ENCODE measurements around the gene SRP19. TPM values are rescaled to one million over a fixed set of nuclear protein-coding genes. Genes with fewer than 3 reads are reported as not detected.

The SRP19 gene
- total RNA-seq, 1 donor from 2014 or later, result 53.3 TPM

DNA sequence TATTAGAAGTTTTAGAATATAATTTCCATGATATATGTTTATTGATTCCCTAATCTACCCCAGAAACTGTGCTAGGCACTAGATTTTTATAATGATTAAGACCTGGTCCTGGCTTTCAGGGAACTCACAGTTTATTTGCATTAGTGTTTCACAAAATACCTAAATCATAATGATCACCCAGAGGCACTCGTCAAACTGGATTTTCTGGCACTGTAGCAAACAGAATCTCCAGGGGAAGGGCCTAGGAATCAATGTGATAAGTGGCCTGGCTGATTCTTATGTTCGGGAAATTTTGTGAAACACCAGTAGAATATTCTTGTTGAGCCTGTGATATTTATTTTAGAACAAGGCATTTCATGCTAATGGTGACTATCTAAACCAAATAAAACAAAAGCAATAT, 37.4 kb upstream of the SRP19 start:
- no peaks in the 10 kb centered on the region for H3K27me3 Mint-ChIP-seq (ENCODE audit: low read depth)
- TF ChIP-seq, protein P1, sequence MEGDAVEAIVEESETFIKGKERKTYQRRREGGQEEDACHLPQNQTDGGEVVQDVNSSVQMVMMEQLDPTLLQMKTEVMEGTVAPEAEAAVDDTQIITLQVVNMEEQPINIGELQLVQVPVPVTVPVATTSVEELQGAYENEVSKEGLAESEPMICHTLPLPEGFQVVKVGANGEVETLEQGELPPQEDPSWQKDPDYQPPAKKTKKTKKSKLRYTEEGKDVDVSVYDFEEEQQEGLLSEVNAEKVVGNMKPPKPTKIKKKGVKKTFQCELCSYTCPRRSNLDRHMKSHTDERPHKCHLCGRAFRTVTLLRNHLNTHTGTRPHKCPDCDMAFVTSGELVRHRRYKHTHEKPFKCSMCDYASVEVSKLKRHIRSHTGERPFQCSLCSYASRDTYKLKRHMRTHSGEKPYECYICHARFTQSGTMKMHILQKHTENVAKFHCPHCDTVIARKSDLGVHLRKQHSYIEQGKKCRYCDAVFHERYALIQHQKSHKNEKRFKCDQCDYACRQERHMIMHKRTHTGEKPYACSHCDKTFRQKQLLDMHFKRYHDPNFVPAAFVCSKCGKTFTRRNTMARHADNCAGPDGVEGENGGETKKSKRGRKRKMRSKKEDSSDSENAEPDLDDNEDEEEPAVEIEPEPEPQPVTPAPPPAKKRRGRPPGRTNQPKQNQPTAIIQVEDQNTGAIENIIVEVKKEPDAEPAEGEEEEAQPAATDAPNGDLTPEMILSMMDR (conservative IDR thresholded peaks at IDR 0.05), result no peak
- H3K4me1 Mint-ChIP-seq, result peaks cover 5% of the 10 kb centered on the region
- no peak overlapping the region for H3K27ac Mint-ChIP-seq (ENCODE audit: unreplicated experiment)
- no peak overlapping the region for H3K4me3 Mint-ChIP-seq
- no peak for DNase-seq (ENCODE audit: low read depth, low spot score)
- no peaks in the 10 kb centered on the region for H3K9me3 Mint-ChIP-seq
- H3K36me3 Mint-ChIP-seq (ENCODE audit: low read depth), result peaks cover 21% of the 10 kb centered on the region

DNA sequence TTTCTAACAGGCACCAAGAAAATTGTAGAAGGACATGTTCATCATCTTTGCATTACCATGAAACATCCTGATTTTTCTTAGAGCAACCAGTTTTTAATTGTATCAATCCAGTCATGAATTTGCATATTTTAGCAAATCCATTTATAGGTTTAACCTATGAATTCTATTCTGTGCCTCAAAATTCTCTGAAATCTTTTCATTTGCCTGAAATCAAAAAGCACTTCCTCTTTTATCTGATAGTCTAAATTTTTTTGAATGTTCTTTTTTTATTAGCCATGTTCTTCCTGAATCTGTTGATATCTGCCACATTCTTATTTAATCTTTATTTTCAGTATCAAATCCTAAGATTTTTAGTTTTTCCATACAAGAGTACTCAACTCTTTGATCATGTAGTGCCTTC, 36.9 kb upstream of the SRP19 start:
- TF ChIP-seq, protein P1 (conservative IDR thresholded peaks at IDR 0.05), result no peak
- H3K4me3 Mint-ChIP-seq, result no peak overlapping the region
- H3K4me1 Mint-ChIP-seq, result peaks cover 5% of the 10 kb centered on the region
- no peaks in the 10 kb centered on the region for H3K27me3 Mint-ChIP-seq (ENCODE audit: low read depth)
- peaks cover 16% of the 10 kb centered on the region for H3K36me3 Mint-ChIP-seq (ENCODE audit: low read depth)
- H3K27ac Mint-ChIP-seq (ENCODE audit: unreplicated experiment), result no peak overlapping the region
- no peak for DNase-seq (ENCODE audit: low read depth, low spot score)
- no peaks in the 10 kb centered on the region for H3K9me3 Mint-ChIP-seq

DNA sequence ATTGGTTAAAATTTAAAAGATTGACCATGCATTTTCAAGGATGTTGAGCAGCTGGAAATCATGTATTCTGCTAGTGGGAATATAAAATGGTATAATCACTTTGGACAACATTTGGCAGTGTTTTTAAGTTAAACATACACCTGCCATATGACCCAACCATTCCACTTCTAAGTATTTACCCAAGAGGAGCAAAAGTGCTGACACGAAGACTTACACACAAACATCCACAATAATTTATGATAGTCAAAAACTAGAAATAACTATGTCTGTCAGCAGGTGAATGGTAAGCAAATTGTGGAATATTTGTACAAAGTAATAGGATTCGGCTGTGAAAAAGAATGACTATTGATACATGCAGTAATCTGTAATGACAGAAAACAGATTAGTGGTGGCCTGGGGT, 30.7 kb upstream of the SRP19 start:
- TF ChIP-seq, protein P1 (conservative IDR thresholded peaks at IDR 0.05), result no peak
- H3K27ac Mint-ChIP-seq (ENCODE audit: unreplicated experiment), result no peak overlapping the region
- H3K36me3 Mint-ChIP-seq (ENCODE audit: low read depth), result peaks cover 12% of the 10 kb centered on the region
- H3K9me3 Mint-ChIP-seq, result no peaks in the 10 kb centered on the region
- H3K4me3 Mint-ChIP-seq, result no peak overlapping the region
- H3K27me3 Mint-ChIP-seq (ENCODE audit: low read depth), result no peaks in the 10 kb centered on the region
- H3K4me1 Mint-ChIP-seq, result peaks cover 5% of the 10 kb centered on the region
- no peak for DNase-seq (ENCODE audit: low read depth, low spot score)

DNA sequence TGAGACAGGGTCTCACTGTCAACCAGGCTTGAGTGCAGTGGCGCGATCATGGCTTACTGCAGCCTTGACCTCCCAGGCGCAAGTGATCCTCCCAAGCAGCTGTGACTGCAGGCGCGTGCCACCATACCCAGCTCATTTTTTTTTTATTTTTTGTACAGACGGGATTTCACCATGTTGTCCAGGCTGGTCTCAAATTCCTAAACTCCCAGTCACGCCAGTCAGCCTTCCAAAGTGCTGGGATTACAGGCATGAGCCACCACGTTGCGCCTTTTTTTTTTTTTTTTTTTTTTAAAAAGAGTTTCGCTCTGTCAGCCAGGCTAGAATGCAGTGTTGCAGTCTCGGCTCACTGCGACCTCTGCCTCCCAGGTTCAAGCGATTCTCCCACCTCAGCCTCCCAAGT, 27.1 kb upstream of the SRP19 start:
- H3K36me3 Mint-ChIP-seq (ENCODE audit: low read depth), result peaks cover 31% of the 10 kb centered on the region
- H3K4me3 Mint-ChIP-seq, result no peak overlapping the region

DNA sequence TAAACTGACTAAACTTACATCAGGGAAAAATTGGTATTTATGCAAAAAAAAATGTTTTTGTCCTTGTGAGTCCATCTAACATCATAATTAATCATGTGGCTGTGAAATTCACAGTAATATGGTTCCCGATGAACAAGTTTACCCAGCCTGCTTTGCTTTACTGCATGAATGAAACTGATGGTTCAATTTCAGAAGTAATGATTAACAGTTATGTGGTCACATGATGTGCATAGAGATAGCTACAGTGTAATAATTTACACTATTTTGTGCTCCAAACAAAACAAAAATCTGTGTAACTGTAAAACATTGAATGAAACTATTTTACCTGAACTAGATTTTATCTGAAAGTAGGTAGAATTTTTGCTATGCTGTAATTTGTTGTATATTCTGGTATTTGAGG, 16.6 kb upstream of the SRP19 start:
- peaks cover 33% of the 10 kb centered on the region for H3K36me3 Mint-ChIP-seq (ENCODE audit: low read depth)
- H3K4me3 Mint-ChIP-seq, result no peak overlapping the region
- no peaks in the 10 kb centered on the region for H3K27me3 Mint-ChIP-seq (ENCODE audit: low read depth)
- DNase-seq (ENCODE audit: low read depth, low spot score), result no peak
- no peak overlapping the region for H3K27ac Mint-ChIP-seq (ENCODE audit: unreplicated experiment)
- TF ChIP-seq, protein P1 (conservative IDR thresholded peaks at IDR 0.05), result no peak
- peaks cover 5% of the 10 kb centered on the region for H3K9me3 Mint-ChIP-seq
- peaks cover 4% of the 10 kb centered on the region for H3K4me1 Mint-ChIP-seq

More for the DNA sequence above, 27.1 kb upstream of the SRP19 start:
- TF ChIP-seq, protein P1 (conservative IDR thresholded peaks at IDR 0.05), result no peak
- Mint-ChIP-seq H3K4me1 (no peaks in the 10 kb centered on the region), H3K27me3 (ENCODE audit: low read depth) (no peaks in the 10 kb centered on the region), H3K9me3 (no peaks in the 10 kb centered on the region), H3K27ac (ENCODE audit: unreplicated experiment) (no peak overlapping the region)
- no peak for DNase-seq (ENCODE audit: low read depth, low spot score)

DNA sequence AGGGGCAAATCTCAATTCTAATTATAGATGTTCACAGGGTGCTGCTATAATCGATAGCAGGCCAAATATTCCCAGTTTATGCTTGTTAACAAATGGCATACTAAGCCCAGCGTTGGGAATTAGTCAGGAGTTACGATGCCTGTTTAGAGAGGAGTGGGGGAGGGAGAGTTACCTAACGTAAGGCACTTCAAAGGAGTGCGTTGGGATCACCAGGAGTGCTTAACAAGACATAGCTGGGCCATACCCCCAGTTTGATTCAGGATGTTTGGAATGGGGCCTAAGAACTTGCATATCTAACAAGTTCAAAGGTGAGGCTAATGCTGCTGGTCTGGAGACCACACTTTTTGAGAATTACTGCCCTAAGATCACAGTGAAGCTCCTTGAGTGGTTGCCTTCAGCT, 14.5 kb upstream of the SRP19 start:
- Mint-ChIP-seq H3K27me3 (ENCODE audit: low read depth) (peaks cover under 1% of the 10 kb centered on the region), H3K9me3 (peaks cover 5% of the 10 kb centered on the region), H3K4me3 (no peak overlapping the region), H3K36me3 (ENCODE audit: low read depth) (peaks cover 13% of the 10 kb centered on the region), H3K4me1 (peaks cover 4% of the 10 kb centered on the region), H3K27ac (ENCODE audit: unreplicated experiment) (no peak overlapping the region)
- TF ChIP-seq, protein P1 (conservative IDR thresholded peaks at IDR 0.05), result no peak
- DNase-seq (ENCODE audit: low read depth, low spot score), result no peak

Data from neural crest cell (in vitro differentiated cells).